DMS53 treated with DMSO at 0.1 percent for 48 hours (cell line): ENCODE results near the gene ACTR1A.
"Not testable (repeated sequence)": the region's sequence is repeated elsewhere in the genome, so short reads cannot be mapped to it uniquely, and the experiment has no call there.

Source experiments
- DNase-seq: peaks from one replicate; lab custom pipeline; 2025; ENCODE audit not compliant: unreplicated experiment; lab: John Stamatoyannopoulos, UW

The ACTR1A gene

GRCh38 chr10:102502337-102503151, at the start of gene ACTR1A:
Gene ACTR1A, minus strand, starts transcription at chr10:102502712. Its CDS starts 65 bp downstream, at chr10:102502647.
- DNase-seq: peak; percentile 99

- no peak for DNase-seq
Measured at GRCh38 chr10:102550636-102551210, 48.2 kb upstream of the ACTR1A start.

GRCh38 chr10:102549549-102549948, 47.0 kb upstream of the ACTR1A start:
- no peak for DNase-seq

DNA sequence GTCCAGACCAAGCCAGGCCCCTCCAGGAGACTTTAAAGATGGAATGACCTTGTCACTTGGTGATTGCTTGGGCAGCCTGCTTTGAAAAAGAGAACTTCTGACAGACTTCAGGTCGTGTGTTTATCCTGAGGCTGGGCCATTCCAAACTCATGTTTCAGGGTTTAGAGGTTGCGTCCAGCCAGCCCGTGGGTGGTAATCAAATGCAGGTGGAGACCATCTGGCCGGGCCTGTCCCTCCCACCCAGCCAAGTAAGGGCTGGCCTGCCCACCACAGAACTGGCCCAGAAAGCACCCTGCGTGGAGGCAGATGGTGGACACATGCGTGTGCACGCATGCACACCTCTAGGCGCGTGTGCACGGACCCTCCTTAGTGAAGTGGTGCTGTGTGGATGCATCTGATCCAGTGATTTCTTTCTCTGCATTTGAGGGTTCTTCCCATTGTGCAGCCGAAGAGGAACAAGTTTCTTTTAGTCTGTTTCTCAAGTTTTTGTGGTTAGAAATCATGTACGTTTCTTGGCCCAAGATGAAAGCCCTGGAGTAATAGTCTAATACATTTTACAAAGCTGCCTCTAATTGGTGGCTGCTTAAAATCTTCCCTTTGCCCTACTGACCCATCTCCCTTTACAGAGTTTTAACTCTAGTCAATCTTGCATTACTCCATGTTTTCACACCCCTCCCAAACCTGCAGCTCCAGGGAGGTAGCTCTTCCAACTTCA, 44.3 kb upstream of the ACTR1A start:
- no peak for DNase-seq

- DNase-seq: no peak
Measured at GRCh38 chr10:102545997-102546396, 43.5 kb upstream of the ACTR1A start.

DNA sequence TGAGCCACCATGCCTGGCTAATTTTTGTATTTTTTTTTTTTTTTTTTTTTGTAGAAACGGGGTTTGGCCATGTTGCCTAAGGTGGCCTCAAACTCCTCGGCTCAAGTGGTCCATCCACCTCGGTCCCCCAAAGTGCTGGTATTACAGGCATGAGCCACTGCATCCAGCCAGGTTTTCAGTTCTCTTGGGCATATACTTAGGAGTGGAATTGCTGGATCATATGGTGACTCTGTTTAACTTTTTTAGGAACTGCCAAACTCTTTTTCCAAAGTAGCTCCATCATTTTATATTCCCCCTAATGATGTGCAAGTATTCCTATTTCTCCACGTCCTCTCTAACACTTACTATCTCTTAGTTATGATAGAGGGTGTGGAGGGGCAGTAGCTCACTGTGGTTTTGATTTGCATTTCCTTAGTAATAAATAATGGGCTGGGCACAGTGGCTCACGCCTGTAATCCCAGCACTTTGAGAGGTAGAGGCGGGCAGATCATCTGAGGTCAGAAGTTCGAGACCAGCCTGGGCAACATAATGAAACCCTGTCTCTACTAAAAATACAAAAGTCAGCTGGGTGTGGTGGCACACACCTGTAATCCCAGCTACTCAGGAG, 42.9 kb upstream of the ACTR1A start:
- no peak for DNase-seq

DNA sequence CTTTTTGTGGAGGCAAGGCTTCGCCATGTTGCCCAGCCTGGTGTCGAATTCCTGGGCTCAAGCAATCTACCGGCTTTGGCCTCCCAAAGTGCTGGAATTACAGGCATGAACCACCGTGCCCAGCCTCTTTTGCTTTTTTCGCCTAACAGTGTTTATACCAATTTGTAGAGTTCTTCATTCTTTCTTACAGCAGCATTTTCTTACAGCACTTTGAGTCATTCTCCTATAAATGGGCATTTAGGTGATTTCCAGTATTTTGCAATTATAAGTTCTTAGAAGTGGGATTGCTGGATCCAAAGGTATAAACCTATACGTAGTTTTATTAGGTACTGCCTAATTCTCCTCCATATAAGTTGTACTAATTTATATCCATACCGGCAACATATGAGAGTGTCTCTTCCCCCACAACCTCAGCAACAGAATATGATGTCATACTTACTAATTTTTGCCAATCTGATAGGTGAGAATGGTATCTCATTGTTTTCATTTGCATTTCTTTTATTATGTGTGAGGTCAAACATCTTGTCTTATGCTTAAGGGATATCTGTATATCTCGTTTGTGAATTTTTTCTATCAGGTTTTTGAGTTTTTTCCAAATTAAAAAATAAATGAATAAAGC, 40.4 kb upstream of the ACTR1A start:
- DNase-seq: no peak

DNA sequence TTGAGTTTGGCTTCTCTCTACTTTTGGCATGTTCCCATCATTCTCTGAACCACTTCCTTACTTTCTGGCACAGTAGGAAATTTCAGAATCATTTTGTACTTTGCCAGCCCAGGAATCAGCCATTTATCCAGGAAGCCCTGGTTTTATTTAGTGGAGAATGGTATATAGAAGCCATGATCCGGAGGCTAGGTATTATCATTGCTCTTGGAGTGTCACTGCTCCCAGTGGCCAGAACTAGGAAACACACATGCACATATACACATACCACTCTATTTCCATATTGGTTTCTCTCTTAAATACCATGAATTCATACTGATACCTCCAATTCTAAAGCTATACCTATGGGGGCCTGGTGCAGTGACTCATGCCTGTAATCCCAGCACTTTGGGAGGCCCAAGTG, 37.5 kb upstream of the ACTR1A start:
- DNase-seq: peak; percentile 10

DNA sequence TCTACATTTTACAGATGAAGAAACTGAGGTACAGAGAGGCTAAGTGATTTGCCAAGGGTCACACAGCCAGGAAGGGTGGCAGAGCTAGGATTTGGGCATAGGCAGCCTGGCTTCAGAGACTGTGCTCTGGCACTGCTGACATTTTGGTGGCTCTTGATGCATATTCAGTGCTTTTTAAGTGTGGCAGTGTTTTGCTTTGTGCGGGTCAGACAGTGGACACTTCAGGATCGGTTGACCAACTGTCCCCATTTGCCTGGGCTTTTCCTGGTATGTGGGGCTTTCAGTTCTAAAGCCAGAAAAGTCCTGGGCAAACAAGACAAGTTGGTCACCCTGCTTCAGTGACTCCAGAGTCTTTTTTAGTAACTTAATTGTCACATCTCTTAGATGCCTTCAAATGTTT, 36.3 kb upstream of the ACTR1A start:
- DNase-seq: no peak

DNA sequence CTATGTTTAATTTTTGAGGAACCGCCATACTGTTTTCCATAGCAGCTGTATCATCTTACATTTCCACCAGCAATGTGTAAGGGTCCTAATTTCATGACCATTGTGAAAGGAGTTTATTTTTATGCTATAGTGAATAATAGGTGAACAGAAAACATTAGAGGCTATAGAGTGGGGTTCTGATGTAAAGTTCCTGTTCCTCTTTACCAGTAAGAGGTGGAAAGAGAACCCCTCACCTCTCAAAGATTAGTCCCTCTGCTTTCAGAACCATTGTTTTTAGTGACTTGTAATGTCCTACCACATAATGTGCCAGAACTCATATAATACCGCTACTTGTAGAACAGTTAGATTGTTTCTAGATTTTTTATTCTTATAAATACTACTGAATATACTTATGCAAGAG, 35.4 kb upstream of the ACTR1A start:
- DNase-seq: no peak

GRCh38 chr10:102537367-102537766, 34.9 kb upstream of the ACTR1A start:
- no peak for DNase-seq

DNA sequence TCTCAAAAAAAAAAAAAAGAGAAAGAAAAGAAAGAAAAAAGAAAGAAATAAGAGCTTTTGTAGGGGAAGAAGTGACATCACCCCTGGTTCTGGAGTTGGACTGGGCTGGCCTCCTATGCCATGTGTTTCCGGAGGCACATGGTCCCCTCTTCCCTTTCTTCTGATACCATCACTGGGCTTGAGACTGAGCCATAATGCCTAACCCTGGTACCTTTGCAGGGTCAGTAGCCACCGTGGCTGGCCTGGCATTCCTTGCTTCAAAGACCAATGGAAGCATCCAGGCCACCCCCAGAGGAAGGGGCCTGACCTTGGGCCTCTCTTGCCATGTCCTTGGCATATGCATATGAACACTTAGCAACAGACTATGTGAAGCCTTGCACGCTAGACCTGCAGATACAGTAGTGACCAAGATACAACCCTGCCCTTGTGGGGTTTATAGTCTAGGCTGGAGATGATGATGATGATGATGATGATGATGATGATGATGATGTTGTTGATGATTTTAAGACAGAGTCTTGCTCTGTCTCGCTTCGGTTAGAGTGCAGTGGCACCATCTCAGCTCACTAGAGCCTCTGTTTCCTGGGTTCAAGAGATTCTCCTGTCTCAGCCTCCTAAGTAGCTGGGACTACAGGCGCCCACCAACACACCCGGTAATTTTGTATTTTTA, 33.1 kb upstream of the ACTR1A start:
- no peak for DNase-seq

- DNase-seq: not testable (repeated sequence)
Measured at GRCh38 chr10:102534966-102535365, 32.5 kb upstream of the ACTR1A start.

DNA sequence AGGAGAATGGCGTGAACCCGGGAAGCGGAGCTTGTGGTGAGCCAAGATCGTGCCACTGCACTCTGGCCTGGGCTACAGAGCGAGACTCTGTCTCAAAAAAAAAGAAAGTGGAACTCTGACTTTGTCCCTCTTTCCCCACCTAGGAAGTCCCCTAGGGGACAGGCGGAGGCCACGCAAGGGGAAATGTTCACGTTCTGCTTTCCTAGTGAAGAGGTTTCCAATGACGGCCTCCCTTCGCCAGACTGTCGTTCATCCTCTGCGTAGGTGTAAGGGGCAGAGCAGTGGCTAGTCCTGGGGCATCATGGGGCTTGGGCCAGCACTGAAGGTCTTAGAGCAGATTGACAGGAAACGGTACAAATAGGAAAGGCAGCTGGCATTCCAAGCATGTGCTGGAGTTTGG, 31.8 kb upstream of the ACTR1A start:
- DNase-seq: no peak

DNA sequence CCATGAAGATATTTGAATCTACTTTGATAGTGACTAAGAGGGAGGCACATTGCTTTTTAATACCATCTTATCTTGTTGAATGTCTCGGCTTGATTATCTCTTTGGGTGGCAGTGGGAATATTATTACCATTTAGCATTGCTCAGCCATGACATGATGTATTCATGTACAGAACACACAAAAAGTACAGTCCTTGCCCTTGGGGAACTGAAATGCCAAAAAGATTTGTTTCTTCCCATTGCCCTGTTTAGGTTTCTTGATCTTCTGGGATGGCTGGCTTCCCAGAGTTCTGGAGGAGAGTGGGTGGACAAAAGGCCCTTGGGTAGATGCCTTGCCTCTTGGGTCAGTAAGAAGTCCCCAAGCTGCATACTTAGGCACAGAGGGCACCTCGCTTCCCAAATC, 25.0 kb upstream of the ACTR1A start:
- DNase-seq: no peak

GRCh38 chr10:102524746-102525145, 22.2 kb upstream of the ACTR1A start:
- DNase-seq: no peak

DNA sequence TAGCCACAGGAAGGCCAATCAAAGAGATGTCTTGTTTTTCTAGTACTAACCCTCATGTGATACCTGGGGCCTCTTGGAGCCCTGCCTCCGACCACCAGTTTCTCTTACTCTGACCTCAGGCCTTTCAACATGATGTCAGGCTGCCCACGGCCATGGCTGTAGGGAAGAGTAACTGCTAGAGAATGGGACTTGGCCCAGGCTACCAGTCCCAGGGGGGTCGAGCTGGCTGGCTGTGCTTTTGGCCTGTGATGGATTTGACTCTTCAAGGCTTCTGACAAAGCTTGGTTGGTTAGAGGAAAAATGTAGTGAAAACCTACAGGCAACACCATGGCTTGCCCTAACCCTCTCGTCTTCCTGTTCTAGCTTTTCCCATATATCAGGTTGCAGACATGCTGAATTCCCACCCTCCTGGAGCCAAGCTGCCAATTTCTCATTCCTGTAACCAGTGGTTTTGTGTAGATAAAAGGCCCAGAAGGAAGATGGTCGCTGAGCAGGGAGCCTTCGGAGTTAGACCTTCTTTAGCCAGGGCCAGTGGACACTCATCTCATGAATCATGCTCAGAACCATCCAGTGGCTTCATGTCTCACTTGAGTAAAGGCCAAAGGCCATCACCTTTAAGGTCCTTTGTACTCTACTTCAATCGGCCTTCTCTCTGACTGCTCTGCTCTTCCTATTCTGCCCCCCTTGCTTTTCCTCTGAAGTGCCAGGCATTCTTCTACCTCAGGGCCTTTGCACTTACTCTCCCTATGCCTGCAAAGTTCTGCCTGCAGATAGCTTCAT, 20.9 kb upstream of the ACTR1A start:
- DNase-seq: no peak

DNA sequence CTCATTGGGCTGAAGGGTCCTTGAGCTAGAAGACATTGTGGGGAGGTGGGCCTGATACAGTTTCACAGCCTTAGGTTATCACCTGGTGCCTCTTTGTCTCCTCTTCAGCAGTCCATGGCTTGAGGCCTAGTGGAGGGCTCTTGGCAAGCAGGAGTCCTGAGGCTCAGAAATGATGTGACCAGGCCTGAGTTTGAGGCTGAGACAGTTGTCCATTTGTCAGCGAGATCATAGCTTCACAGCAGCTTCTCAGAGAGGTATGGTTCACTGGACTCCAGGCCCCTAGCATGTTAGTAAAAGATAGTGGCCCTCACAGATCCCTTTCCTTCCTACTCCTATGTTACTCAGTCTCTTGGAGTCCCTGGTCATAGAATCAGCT, 20.4 kb upstream of the ACTR1A start:
- no peak for DNase-seq

DNA sequence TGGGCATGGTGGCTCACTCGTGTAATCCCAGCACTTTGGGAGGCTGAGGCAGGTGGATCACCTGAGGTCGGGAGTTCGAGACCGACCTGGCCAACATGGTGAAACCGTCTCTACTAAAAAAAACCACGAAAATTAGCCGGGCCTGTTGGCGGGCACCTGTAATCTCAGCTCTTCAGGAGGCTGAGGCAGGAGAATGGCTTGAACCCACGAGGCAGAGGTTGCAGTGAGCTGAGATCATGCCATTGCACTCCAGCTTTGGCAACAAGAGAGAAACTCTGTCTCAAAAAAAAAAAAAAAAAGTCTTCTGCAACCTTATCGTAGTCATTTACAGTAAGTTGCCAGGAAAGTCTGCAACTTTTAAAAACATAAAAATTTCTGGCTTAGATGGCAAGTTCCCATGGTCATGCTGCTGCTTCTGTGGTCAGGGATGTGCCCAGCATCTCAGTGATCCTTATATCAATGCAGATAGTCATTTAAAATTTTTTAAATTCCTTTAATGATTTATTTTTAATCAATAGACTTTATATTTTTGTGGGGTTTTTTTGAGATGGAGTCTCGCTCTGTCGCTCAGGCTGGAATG, 16.8 kb upstream of the ACTR1A start:
- no peak for DNase-seq

GRCh38 chr10:102517553-102517952, 15.0 kb upstream of the ACTR1A start:
- no peak for DNase-seq
